NCI-H748 treated with DMSO at 0.1 percent for 48 hours (cell line): ENCODE measurements around the gene PLA2G4B.

Source experiments
- DNase-seq: peaks from one replicate; lab custom pipeline; 2025; lab: John Stamatoyannopoulos, UW

The PLA2G4B gene

GRCh38 chr15:41806291-41807181, 32.1 kb upstream of the PLA2G4B start:
- no peak for DNase-seq

- DNase-seq = no peak
Observed at GRCh38 chr15:41809121-41809520, 29.5 kb upstream of the PLA2G4B start.

GRCh38 chr15:41809526-41810220, 29.0 kb upstream of the PLA2G4B start:
- no peak for DNase-seq

- no peak for DNase-seq
Observed at GRCh38 chr15:41810651-41811431, 27.8 kb upstream of the PLA2G4B start.

GRCh38 chr15:41811432-41812195, 27.0 kb upstream of the PLA2G4B start:
- no peak for DNase-seq

- no peak for DNase-seq
Observed at GRCh38 chr15:41812820-41813375, 25.7 kb upstream of the PLA2G4B start.

- DNase-seq = no peak
Observed at GRCh38 chr15:41813426-41813825, 25.2 kb upstream of the PLA2G4B start.

GRCh38 chr15:41814534-41814933, 24.1 kb upstream of the PLA2G4B start:
- no peak for DNase-seq

GRCh38 chr15:41816788-41817187, 21.9 kb upstream of the PLA2G4B start:
- DNase-seq = no peak

GRCh38 chr15:41817327-41817726, 21.3 kb upstream of the PLA2G4B start:
- DNase-seq = no peak

- DNase-seq = no peak
Observed at GRCh38 chr15:41817781-41818180, 20.9 kb upstream of the PLA2G4B start.

- no peak for DNase-seq
Observed at GRCh38 chr15:41819455-41820050, 19.1 kb upstream of the PLA2G4B start.

GRCh38 chr15:41820791-41821423, 17.7 kb upstream of the PLA2G4B start:
- DNase-seq = no peak

- no peak for DNase-seq
Observed at GRCh38 chr15:41821831-41822230, 16.8 kb upstream of the PLA2G4B start.

GRCh38 chr15:41822471-41822870, 16.2 kb upstream of the PLA2G4B start:
- no peak for DNase-seq

- DNase-seq = no peak
Observed at GRCh38 chr15:41822957-41823356, 15.7 kb upstream of the PLA2G4B start.

GRCh38 chr15:41823502-41823901, 15.1 kb upstream of the PLA2G4B start:
- DNase-seq = no peak

- no peak for DNase-seq
Observed at GRCh38 chr15:41824062-41824745, 14.4 kb upstream of the PLA2G4B start.

GRCh38 chr15:41825145-41825544, 13.5 kb upstream of the PLA2G4B start:
- DNase-seq = no peak
